Middle frontal gyrus (tissue), 1 donor: ENCODE results near the gene PCDHGA9.
"Not testable (repeated sequence)": the region's sequence is repeated elsewhere in the genome, so short reads cannot be mapped to it uniquely, and the experiment has no call there.

Experiments used
- DNase-seq: peaks from one replicate; pipeline ENCODE4 v3.0.0-alpha.2; 2015; ENCODE audit warnings: low spot score; ENCODE audit errors: extremely low spot score

Gene PCDHGA9

DNA sequence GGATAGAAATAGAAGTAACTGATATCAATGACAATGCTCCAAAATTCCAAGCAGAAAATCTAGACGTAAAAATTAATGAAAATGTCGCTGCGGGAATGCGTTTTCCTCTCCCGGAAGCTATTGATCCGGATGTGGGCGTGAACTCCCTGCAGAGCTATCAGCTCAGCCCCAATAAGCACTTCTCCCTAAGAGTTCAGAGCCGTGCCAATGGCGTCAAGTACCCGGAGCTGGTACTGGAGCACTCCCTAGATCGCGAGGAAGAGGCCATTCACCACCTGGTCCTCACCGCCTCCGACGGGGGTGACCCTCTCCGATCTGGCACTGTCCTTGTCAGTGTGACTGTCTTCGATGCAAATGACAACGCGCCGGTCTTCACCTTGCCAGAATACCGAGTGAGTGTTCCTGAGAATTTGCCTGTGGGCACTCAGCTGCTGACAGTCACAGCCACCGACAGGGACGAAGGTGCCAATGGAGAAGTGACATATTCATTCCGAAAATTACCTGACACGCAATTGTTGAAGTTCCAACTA is 11.0 kb downstream of the PCDHGA9 start:
- no peak for DNase-seq

DNA sequence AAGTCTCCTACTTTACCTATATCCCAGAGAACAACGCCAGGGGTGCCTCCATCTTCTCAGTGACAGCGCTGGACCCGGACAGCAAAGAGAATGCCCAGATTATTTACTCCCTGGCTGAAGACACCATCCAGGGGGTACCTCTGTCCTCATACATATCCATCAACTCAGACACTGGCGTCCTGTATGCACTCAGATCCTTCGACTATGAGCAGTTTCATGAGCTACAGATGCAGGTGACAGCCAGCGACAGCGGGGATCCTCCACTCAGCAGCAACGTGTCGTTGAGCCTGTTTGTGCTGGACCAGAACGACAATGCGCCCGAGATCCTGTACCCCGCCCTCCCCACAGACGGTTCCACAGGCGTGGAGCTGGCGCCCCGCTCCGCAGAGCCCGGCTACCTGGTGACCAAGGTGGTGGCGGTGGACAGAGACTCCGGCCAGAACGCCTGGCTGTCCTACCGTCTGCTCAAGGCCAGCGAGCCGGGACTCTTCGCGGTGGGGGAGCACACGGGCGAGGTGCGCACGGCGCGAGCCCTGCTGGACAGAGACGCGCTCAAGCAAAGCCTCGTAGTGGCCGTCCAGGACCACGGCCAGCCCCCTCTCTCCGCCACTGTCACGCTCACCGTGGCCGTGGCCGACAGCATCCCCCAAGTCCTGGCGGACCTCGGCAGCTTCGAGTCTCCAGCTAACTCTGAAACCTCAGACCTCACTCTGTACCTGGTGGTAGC is 12.1 kb downstream of the PCDHGA9 start:
- DNase-seq = not testable (repeated sequence)

DNA sequence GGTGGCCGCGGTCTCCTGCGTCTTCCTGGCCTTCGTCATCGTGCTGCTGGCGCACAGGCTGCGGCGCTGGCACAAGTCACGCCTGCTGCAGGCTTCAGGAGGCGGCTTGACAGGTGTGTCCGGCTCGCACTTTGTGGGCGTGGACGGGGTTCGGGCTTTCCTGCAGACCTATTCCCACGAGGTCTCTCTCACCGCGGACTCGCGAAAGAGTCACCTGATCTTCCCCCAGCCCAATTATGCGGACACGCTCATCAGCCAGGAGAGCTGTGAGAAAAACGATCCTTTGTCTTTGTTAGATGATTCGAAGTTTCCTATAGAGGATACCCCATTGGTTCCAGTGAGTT is 12.7 kb downstream of the PCDHGA9 start:
- DNase-seq = not testable (repeated sequence)

DNA sequence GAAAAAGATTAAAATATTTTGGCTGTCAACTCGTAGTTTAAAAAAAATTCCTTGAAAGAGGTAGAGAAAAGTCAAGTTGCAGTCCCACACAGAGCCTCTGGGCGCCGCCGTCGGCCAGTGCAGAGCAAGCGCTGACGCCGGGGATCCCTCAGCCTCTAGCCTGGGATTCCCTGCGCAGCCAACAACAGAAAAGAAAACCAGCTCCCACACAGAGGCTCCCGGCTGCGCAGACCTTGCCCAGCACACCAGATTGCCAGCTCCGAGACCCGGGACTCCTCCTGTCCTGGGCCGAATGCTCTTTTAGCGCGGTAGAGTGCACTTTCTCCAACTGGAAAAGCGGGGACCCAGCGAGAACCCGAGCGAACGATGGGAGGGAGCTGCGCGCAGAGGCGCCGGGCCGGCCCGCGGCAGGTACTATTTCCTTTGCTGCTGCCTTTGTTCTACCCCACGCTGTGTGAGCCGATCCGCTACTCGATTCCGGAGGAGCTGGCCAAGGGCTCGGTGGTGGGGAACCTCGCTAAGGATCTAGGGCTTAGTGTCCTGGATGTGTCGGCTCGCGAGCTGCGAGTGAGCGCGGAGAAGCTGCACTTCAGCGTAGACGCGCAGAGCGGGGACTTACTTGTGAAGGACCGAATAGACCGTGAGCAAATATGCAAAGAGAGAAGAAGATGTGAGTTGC is 15.1 kb downstream of the PCDHGA9 start, which contains the start of gene PCDHGB7:
PCDHGB7 (plus strand) TSS at position 184 of the 679 bp plus-strand sequence; CDS start at position 367, 183 bp downstream.
- not testable (repeated sequence) for DNase-seq

DNA sequence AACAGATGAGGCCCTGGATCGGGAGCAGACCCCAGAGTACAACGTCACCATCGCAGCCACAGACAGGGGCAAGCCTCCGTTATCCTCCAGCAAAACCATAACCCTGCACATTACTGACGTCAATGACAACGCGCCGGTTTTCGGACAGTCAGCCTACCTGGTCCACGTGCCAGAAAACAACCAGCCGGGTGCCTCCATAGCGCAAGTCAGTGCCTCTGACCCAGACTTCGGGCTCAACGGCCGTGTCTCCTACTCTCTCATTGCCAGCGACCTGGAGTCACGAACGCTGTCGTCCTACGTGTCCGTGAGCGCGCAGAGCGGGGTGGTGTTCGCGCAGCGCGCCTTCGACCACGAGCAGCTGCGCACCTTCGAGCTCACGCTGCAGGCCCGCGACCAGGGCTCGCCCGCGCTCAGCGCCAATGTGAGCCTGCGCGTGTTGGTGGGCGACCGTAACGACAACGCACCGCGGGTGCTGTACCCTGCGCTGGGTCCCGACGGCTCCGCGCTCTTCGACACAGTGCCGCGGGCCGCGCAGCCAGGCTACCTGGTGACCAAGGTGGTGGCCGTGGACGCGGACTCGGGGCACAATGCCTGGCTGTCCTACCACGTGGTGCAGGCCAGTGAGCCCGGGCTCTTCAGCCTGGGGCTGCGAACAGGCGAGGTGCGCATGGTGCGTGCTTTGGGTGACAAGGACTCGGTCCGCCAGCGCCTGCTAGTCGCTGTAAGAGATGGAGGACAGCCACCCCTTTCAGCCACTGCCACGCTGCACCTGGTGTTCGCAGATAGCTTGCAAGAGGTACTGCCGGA is 16.7 kb downstream of the PCDHGA9 start:
- no peak for DNase-seq

DNA sequence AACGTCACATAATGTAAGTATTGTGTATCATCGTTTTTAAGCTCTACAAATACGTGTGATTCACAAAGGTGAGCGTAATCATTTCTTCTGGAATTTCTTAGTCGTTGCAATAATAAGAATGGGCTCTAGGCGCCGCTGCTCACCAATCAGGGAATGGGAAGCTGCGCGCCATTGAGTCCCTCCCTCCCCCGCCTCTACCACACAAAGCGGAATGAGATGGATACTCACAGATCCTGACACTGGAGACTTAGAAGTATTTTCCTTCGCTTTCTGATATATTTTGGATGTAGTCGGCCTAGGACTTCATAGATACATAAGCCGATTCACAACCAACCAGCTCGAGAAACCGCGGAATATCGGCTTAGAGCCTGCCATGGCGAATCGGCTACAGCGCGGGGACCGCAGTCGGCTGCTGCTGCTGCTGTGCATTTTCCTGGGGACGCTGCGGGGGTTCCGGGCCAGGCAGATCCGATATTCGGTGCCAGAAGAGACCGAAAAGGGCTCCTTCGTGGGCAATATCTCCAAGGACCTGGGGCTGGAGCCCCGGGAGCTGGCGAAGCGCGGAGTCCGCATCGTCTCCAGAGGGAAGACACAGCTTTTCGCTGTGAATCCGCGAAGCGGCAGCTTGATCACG is 18.4 kb downstream of the PCDHGA9 start, which contains the start of gene PCDHGA11:
PCDHGA11 (plus strand) TSS at position 197 of the 634 bp plus-strand sequence; CDS start at position 374, 177 bp downstream.
- DNase-seq = no peak

DNA sequence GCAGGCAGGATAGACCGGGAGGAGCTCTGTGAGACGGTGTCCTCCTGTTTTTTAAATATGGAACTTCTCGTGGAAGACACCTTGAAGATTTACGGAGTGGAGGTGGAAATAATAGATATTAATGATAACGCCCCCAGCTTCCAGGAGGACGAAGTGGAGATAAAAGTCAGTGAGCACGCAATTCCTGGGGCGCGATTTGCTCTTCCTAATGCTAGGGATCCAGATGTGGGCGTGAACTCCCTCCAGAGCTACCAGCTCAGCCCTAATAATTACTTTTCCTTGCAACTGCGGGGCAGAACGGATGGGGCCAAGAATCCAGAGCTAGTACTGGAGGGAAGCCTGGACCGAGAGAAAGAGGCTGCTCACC is 18.9 kb downstream of the PCDHGA9 start:
- DNase-seq = no peak

DNA sequence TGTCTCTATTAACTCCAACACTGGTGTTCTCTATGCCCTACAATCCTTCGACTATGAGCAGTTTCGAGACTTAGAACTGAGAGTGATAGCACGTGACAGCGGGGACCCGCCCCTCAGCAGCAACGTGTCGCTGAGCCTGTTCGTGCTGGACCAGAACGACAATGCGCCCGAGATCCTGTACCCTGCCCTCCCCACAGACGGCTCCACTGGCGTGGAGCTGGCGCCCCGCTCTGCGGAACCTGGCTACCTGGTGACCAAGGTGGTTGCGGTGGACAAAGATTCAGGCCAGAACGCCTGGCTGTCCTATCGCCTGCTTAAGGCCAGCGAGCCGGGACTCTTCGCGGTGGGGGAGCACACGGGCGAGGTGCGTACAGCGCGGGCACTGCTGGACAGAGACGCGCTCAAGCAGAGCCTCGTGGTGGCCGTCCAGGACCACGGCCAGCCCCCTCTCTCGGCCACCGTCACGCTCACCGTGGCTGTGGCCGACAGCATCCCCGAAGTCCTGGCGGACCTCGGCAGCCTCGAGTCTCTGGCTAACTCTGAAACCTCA is 20.2 kb downstream of the PCDHGA9 start:
- no peak for DNase-seq

DNA sequence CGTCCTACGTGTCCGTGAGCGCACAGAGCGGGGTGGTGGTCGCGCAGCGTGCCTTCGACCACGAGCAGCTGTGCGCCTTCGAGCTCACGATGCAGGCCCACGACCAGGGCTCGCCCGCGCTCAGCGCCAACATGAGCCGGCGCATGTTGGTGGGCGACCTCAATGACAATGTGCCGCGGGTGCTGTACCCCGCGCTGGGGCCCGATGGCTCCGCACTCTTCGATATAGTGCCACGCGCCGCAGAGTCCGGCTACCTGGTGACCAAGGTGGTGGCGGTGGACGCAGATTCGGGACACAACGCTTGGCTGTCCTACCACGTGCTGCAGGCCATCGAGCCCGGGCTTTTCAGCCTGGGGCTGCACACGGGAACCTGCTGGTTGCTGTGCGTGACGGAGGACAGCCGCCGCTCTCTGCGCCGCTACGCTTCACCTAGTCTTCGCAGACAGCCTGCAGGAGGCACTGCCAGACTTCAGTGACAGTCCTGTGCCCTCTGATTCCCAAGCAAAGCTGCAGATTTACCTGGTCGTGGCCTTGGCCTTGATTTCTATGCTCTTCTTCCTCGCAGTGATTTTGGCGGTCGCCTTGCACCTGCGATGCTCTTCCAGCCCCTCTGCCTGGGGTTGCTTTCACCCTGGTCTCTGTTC is 25.3 kb downstream of the PCDHGA9 start:
- DNase-seq = no peak

DNA sequence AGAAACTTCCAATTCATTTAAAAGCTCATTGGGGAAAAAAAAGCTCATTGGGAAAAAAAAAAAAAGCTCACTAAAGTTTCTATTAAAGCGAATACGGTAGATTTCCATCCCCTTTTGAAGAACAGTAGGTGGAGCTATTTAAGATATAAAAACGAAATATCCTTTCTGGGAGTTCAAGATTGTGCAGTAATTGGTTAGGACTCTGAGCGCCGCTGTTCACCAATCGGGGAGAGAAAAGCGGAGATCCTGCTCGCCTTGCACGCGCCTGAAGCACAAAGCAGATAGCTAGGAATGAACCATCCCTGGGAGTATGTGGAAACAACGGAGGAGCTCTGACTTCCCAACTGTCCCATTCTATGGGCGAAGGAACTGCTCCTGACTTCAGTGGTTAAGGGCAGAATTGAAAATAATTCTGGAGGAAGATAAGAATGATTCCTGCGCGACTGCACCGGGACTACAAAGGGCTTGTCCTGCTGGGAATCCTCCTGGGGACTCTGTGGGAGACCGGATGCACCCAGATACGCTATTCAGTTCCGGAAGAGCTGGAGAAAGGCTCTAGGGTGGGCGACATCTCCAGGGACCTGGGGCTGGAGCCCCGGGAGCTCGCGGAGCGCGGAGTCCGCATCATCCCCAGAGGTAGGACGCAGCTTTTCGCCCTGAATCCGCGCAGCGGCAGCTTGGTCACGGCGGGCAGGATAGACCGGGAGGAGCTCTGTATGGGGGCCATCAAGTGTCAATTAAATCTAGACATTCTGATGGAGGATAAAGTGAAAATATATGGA is 27.9 kb downstream of the PCDHGA9 start, which contains the start of gene PCDHGA12:
PCDHGA12 (plus strand) TSS at position 176 of the 782 bp plus-strand sequence; CDS start at position 429, 253 bp downstream.
- DNase-seq = no peak

DNA sequence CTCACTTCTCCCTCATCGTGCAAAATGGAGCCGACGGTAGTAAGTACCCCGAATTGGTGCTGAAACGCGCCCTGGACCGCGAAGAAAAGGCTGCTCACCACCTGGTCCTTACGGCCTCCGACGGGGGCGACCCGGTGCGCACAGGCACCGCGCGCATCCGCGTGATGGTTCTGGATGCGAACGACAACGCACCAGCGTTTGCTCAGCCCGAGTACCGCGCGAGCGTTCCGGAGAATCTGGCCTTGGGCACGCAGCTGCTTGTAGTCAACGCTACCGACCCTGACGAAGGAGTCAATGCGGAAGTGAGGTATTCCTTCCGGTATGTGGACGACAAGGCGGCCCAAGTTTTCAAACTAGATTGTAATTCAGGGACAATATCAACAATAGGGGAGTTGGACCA is 28.7 kb downstream of the PCDHGA9 start:
- no peak for DNase-seq

DNA sequence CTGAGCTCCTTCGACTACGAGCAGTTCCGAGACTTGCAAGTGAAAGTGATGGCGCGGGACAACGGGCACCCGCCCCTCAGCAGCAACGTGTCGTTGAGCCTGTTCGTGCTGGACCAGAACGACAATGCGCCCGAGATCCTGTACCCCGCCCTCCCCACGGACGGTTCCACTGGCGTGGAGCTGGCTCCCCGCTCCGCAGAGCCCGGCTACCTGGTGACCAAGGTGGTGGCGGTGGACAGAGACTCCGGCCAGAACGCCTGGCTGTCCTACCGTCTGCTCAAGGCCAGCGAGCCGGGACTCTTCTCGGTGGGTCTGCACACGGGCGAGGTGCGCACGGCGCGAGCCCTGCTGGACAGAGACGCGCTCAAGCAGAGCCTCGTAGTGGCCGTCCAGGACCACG is 29.7 kb downstream of the PCDHGA9 start:
- DNase-seq = not testable (repeated sequence)

DNA sequence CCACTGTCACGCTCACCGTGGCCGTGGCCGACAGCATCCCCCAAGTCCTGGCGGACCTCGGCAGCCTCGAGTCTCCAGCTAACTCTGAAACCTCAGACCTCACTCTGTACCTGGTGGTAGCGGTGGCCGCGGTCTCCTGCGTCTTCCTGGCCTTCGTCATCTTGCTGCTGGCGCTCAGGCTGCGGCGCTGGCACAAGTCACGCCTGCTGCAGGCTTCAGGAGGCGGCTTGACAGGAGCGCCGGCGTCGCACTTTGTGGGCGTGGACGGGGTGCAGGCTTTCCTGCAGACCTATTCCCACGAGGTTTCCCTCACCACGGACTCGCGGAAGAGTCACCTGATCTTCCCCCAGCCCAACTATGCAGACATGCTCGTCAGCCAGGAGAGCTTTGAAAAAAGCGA is 30.1 kb downstream of the PCDHGA9 start:
- not testable (repeated sequence) for DNase-seq

DNA sequence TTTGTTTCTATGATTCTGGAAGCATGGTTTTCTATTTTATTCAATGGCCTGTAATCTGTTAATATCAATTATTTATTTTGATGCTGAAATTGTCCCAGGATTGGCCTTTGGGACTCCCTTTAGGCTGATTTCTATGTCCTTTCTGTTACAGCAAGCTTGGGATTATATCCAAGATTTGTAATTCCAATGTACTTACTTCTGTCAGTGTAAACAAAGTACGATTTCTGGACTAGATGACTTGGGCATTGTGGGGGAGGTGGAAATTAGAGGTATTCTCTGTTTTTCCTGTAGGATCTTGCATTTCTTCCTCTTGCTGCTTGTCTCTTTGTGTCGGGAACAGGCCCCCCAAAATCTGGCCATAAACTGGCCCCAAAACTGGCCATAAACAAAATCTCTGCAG is 31.4 kb downstream of the PCDHGA9 start:
- DNase-seq = no peak

DNA sequence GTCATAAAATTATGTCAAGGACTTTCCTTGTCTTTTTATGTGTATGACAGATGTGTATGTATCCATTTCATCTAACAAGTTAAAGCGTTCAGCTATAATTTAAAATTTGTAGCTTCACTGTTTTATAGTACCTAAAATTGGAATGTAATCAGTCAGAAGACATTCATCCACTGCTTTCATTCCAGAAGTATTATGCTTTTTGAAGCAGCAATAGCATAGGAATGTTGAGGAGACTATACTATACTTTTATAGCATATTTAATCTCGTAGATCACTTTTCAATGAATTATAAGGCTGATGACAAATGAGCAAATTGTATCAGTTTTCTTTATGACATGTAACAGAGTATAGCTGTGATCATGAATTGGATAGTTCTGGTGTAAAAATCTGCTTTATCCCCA is 34.6 kb downstream of the PCDHGA9 start:
- DNase-seq = no peak

DNA sequence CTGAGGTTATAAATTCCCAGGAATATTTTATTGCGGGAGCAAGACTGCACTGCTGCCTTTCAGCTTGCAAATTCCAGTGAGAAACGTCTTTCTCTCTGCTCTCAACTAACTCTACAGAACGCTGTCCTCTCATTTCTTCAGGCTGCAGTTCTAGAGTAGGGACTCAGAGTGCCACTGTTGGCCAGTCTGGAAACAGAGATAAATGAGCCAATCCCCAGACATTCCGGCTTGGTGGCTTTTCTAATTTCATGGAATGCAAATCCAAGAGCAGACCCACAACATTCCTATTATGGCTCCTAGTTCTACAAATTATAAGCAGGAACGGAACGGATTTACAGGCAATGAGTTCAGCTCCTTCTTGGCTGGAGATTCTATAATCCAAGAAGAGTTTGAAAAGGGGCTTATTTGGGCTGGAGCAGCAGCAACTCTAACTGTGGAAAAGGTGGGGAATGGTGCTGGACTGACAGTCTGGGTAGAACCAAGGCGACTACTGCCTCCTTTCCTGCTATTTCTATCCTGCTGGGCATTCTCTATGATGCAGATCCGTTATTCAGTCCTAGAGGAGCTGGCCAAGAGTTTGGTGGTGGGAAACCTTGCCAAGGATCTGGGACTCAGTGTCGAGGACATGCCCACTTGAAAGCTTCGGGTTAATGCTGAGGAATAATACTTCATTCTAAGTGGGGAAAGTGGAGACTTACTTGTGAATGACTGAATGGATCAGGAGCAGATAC is 37.0 kb downstream of the PCDHGA9 start:
- DNase-seq = no peak

DNA sequence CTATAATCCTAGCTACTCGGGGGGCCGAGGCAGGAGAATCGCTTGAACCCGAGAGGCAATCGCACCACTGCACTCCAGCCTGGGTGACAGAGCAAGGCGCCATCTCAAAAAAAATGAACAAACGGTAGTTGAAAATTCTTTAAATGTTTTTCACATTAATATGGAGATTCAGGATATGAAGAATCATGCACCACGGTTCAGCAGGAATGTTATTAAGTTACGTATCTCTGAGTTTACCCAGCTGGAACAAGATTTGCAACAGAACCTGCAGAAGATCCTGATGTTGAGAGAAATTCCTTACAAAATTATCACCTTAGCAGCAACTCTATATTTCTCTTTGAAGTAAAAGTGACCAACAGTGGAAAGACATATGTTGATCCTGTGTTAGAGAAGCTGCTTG is 37.8 kb downstream of the PCDHGA9 start:
- no peak for DNase-seq

DNA sequence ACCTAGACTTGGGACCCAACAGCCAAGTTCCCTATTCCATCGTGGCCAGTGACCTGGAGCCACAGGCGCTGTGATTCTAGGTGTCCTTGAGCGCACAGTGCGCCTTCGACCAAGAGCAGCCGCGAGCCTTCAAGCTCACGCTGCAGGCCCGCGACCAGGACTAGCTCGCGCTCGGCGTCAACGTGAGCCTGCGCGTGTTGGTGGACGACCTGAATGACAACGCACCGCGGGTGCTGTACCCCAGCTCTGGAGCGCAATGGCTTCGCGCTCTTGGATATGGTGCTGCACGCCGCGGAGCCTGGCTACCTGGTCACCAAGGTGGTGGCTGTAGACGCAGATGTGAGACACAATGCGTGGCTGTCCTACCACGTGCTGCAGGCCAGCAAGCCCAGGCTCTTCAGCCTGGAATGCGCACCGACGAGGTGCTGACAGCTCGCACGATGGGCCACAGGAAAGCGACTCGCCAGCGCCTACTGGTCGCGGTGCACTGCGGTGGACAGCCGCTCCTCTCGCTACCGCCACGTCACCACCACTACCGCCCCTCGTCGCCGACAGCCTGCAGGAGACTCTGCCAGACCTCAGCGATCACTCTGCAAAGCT is 39.1 kb downstream of the PCDHGA9 start:
- no peak for DNase-seq
